WERI-Rb-1 (cell line): ENCODE measurements around the gene AKAP13.

Experiments used
- DNase-seq: peaks from one replicate; pipeline ENCODE4 v3.0.0-alpha.2; 2020
- H3K27ac ChIP-seq: fragments of 250-450 bp; sonication (Bioruptor Pico); 2 replicates; pipeline ENCODE4 v1.5.1; 2020; ENCODE audit warnings: mild to moderate bottlenecking, moderate library complexity
- H3K27me3 ChIP-seq: fragments of 250-450 bp; sonication (Bioruptor Pico); 2 replicates; pipeline ENCODE4 v1.5.1; 2021; ENCODE audit warnings: mild to moderate bottlenecking, low read depth, moderate library complexity; ENCODE audit not compliant: insufficient read depth, severe bottlenecking
- H3K36me3 ChIP-seq: fragments of 250-450 bp; sonication (Bioruptor Pico); 2 replicates; pipeline ENCODE4 v1.5.1; 2020; ENCODE audit warnings: mild to moderate bottlenecking, moderate library complexity
- H3K4me3 ChIP-seq: 2 replicates; pipeline ENCODE4 v1.5.1; 2011; ENCODE audit warnings: low read depth, mild to moderate bottlenecking, control low read depth, low read length
- H3K9me3 ChIP-seq: fragments of 250-450 bp; sonication (Bioruptor Pico); 2 replicates; pipeline ENCODE4 v1.5.1; 2021; ENCODE audit warnings: mild to moderate bottlenecking, moderate library complexity; ENCODE audit not compliant: severe bottlenecking
- TF ChIP-seq, protein P1 (sequence below): IDR thresholded peaks from 2 replicates; pipeline ENCODE4 v1.5.1; 2011; ENCODE audit warnings: low read depth, mild to moderate bottlenecking, control low read depth, inconsistent platforms, low read length

Gene AKAP13

DNA sequence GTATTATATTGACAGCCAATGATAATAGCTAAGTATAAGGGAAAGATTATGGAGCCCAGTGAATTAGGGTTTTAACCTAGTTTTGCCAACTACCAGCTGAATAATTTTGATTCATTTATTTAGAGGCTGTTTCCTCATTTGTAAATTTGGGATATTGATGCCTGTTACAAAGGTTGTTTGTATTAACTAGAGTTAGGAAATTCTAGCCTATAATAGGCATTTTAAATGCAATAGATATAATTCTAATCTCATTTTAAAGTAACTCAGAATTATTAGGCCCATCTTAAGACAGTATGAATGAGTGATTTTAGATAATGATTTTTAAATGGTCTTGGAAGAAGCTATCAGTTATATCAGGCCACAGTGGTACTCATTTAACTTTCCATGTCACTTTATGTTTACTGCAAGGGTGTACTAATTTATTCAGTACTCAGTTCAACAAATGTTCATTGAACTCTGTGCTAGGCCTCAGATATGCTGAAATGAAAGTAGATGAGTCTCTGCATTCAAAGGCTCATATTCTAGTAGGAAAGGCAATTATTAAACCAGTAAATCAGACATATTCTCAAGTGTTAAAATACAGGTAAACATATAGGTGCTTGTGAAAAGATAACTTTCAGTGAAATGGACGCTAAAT lies 213.5 kb downstream of the AKAP13 start:
- Histone ChIP-seq H3K27ac (no peak overlapping the region), H3K27me3 (no peaks in the 10 kb centered on the region), H3K9me3 (no peaks in the 10 kb centered on the region), H3K4me3 (no peak overlapping the region), H3K36me3 (peaks cover 45% of the 10 kb centered on the region)
- TF ChIP-seq, protein P1, sequence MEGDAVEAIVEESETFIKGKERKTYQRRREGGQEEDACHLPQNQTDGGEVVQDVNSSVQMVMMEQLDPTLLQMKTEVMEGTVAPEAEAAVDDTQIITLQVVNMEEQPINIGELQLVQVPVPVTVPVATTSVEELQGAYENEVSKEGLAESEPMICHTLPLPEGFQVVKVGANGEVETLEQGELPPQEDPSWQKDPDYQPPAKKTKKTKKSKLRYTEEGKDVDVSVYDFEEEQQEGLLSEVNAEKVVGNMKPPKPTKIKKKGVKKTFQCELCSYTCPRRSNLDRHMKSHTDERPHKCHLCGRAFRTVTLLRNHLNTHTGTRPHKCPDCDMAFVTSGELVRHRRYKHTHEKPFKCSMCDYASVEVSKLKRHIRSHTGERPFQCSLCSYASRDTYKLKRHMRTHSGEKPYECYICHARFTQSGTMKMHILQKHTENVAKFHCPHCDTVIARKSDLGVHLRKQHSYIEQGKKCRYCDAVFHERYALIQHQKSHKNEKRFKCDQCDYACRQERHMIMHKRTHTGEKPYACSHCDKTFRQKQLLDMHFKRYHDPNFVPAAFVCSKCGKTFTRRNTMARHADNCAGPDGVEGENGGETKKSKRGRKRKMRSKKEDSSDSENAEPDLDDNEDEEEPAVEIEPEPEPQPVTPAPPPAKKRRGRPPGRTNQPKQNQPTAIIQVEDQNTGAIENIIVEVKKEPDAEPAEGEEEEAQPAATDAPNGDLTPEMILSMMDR, result no peak
- DNase-seq, result no peak

DNA sequence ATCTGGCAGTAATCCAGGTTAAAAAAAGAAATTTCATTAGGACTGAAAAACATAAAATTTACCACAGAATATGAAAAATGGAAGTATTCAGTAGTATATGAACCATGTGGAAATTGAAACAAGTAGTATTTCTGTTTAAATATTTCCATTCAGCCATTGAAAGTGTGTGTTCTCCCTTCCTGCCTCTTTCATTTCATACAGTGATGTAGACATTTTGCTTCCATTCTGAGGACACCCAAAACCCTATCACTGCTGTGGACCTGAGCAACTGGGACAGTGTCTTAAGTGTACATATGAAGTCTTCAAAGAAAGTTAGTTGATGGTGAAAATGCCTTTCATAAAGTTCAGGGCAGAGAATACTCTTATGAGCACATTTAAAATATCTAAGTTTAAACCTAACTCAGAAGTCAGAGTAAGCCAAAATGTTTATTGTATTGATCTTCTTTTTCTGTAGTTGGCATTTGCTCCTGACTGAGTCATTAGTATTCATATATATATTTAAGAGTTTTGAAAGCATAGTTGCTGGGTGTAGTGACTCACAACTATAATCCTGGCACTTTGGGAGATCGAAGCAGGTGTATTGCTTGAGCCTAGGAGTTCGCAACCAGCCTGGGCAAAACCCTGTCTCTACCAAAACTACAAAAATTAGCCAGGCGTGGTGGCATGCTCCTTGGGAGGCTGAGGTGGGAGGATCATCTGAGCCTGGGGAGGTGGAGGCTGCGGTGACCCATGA lies 215.6 kb downstream of the AKAP13 start:
- Histone ChIP-seq H3K9me3 (no peaks in the 10 kb centered on the region), H3K4me3 (no peak overlapping the region), H3K36me3 (peaks cover 44% of the 10 kb centered on the region), H3K27me3 (no peaks in the 10 kb centered on the region), H3K27ac (no peak overlapping the region)
- TF ChIP-seq, protein P1, result no peak
- DNase-seq, result no peak

DNA sequence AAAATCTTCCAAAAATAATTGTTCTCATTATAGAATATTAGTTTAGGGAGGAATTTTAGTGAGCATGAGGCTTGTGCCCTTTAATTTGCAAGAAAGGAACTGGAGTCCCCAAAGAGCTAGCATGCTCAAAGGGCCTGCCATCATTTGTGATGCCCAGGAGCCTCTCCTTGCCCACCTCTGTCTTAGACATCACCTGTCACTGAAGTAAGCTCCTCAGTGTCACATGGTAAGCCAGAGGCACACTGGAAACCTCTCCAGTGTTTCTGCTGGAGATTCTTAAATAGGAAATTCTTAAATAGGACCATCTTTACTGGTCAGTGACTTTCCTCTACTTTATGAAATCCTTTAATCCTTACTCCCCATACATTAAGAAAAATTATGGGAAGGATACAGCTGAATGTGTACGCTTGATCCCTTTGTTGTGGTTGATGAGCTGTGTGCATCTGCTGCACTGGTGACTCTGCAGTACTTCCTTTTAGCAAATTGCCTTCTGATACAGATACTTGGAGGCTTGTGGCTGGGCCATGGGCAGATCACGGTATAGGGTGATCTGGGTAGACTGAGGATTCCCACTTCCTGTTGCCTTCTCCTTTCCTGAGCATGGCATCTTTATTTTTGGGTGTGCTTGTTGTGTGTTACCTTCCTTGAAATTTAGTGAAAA lies 216.9 kb downstream of the AKAP13 start:
- TF ChIP-seq, protein P1, result no peak
- no peaks in the 10 kb centered on the region for H3K27me3 ChIP-seq
- no peak overlapping the region for H3K4me3 ChIP-seq
- peak; percentile 32 for DNase-seq
- H3K36me3 ChIP-seq, result peaks cover 49% of the 10 kb centered on the region
- no peaks in the 10 kb centered on the region for H3K9me3 ChIP-seq
- no peak overlapping the region for H3K27ac ChIP-seq

DNA sequence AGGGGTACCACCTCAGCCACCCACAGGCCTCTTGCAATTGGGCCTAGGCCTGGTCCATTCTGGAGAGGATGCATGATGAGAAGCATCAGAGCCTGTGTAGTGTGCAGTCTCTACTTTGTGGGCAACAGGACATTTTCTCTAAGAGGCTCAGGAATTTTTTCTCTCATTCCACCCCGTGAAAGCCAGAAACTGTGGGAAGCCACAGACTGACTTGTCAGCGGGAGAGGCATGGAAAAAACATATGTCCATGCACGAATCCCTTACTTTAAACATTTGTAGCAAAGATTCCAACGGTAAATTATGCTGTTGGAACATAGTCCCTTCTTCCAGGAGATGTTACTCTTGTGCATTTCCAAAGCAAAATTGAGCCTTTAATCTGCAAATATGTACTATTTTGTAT lies 217.8 kb downstream of the AKAP13 start:
- TF ChIP-seq, protein P1, result no peak
- no peak overlapping the region for H3K27ac ChIP-seq
- H3K27me3 ChIP-seq, result no peaks in the 10 kb centered on the region
- H3K36me3 ChIP-seq, result peaks cover 51% of the 10 kb centered on the region
- no peak for DNase-seq
- no peak overlapping the region for H3K4me3 ChIP-seq
- no peaks in the 10 kb centered on the region for H3K9me3 ChIP-seq

DNA sequence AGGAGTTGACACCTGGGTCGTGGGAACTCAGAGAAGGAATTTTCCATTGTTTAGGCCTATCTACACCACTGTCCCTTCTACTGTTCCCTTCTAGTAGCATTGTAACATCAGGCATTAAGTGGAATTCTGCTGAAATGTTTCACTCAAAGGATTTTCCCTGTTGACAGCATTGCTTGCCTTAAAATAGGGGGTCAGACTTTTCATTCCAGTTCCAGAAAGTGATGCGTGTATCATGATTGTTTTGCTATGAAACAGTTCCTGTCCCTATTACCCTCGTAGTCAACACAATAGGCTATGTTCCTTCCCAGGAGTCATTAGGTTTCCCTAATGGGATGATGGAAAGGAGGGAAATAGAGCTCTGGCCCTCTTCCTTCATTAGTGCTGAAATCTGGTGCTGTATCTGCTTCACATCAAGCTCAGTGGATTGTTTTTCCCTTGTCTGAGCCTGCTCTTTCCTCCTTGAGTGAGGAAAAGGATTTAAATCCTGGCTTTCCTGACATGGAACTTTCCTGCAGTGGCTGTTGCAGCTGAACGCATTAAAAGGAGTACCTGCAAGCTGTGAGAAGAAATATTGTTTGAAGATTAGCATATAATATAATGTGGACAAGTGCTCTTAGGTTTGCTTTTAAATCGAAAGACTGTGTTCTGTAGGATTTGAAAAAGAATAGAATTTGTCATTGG lies 218.5 kb downstream of the AKAP13 start:
- Histone ChIP-seq H3K27me3 (no peaks in the 10 kb centered on the region), H3K27ac (no peak overlapping the region), H3K36me3 (peaks cover 57% of the 10 kb centered on the region), H3K9me3 (no peaks in the 10 kb centered on the region), H3K4me3 (no peak overlapping the region)
- TF ChIP-seq, protein P1, result no peak
- no peak for DNase-seq
